Measurements from ENCODE around the gene CTNND2.

Gene CTNND2

DNA sequence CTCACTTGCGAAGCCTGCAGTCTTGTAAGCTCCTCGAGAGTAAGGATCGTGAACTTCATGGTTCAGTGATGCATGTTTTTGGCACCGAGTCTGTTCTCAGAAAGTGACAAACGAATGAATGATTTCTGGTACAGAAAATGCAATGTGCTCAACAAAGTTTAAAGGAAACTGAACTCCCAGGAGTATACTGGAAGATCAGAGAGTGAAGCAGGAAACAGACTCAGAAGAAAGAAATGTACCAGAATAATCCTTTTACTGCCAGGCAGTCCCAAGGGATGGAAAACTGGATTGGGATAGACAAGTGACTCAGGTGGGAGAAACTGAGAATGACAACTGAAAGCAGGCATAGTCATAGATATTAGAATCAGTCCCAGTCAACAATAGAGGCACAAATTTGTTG lies 420.6 kb downstream of the CTNND2 start:
- ChIA-PET POLR2A (no interaction called here), CTCF (no interaction called here)
- DNase-seq (ENCODE audit: extremely low spot score): no peak
- TF ChIP-seq LEF1 (IDR thresholded peaks at IDR 0.05; ENCODE audit: borderline replicate concordance) (no peak), ELF4 (IDR thresholded peaks at IDR 0.05) (no peak), FOXA1 (IDR thresholded peaks at IDR 0.05) (no peak), SUZ12 (IDR thresholded peaks at IDR 0.05) (no peak), TARDBP (IDR thresholded peaks at IDR 0.05) (no peak), ARNT (IDR thresholded peaks at IDR 0.05) (no peak), BHLHE40 (IDR thresholded peaks at IDR 0.05; ENCODE audit: borderline replicate concordance) (no peak), FOXM1 (IDR thresholded peaks at IDR 0.05; ENCODE audit: borderline replicate concordance) (no peak), CTBP1 (IDR thresholded peaks at IDR 0.05; ENCODE audit: borderline replicate concordance) (no peak), ZNF384 (IDR thresholded peaks at IDR 0.05) (no peak), L3MBTL2 (conservative IDR thresholded peaks at IDR 0.05) (no peak), FOXK2 (IDR thresholded peaks at IDR 0.05) (no peak), HDGF (IDR thresholded peaks at IDR 0.05; ENCODE audit: borderline replicate concordance) (no peak), NFRKB (IDR thresholded peaks at IDR 0.05) (no peak), SP1 (IDR thresholded peaks at IDR 0.05) (no peak)
- TF ChIP-seq, protein P1, sequence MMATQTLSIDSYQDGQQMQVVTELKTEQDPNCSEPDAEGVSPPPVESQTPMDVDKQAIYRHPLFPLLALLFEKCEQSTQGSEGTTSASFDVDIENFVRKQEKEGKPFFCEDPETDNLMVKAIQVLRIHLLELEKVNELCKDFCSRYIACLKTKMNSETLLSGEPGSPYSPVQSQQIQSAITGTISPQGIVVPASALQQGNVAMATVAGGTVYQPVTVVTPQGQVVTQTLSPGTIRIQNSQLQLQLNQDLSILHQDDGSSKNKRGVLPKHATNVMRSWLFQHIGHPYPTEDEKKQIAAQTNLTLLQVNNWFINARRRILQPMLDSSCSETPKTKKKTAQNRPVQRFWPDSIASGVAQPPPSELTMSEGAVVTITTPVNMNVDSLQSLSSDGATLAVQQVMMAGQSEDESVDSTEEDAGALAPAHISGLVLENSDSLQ (IDR thresholded peaks at IDR 0.05): no peak

GRCh38 chr5:11482011-11482410 lies 422.2 kb downstream of the CTNND2 start:
- TF ChIP-seq FOXM1 (IDR thresholded peaks at IDR 0.05; ENCODE audit: borderline replicate concordance): no peak
- no peak for TF ChIP-seq LEF1 (IDR thresholded peaks at IDR 0.05; ENCODE audit: borderline replicate concordance)
- no peak for TF ChIP-seq ELF4 (IDR thresholded peaks at IDR 0.05)
- TF ChIP-seq FOXK2 (IDR thresholded peaks at IDR 0.05): no peak
- TF ChIP-seq L3MBTL2 (conservative IDR thresholded peaks at IDR 0.05): no peak
- no peak for TF ChIP-seq NFRKB (IDR thresholded peaks at IDR 0.05)
- TF ChIP-seq ARNT (IDR thresholded peaks at IDR 0.05): no peak
- TF ChIP-seq SP1 (IDR thresholded peaks at IDR 0.05): no peak
- no peak for TF ChIP-seq SUZ12 (IDR thresholded peaks at IDR 0.05)
- TF ChIP-seq BHLHE40 (IDR thresholded peaks at IDR 0.05; ENCODE audit: borderline replicate concordance): no peak
- TF ChIP-seq, protein P1 (IDR thresholded peaks at IDR 0.05): no peak
- no peak for TF ChIP-seq HDGF (IDR thresholded peaks at IDR 0.05; ENCODE audit: borderline replicate concordance)
- TF ChIP-seq TARDBP (IDR thresholded peaks at IDR 0.05): no peak
- TF ChIP-seq CTBP1 (IDR thresholded peaks at IDR 0.05; ENCODE audit: borderline replicate concordance): no peak
- no peak for TF ChIP-seq ZNF384 (IDR thresholded peaks at IDR 0.05)
- TF ChIP-seq FOXA1 (IDR thresholded peaks at IDR 0.05): no peak
- no peak for DNase-seq (ENCODE audit: extremely low spot score)
- ChIA-PET POLR2A (no interaction called here), CTCF (no interaction called here)

- POLR2A ChIA-PET: no interaction called here
- DNase-seq (ENCODE audit: extremely low spot score): no peak
- CTCF ChIA-PET: no interaction called here
- TF ChIP-seq NFRKB (IDR thresholded peaks at IDR 0.05) (no peak), ZNF384 (IDR thresholded peaks at IDR 0.05) (no peak), ARNT (IDR thresholded peaks at IDR 0.05) (no peak), TARDBP (IDR thresholded peaks at IDR 0.05) (no peak), FOXM1 (IDR thresholded peaks at IDR 0.05; ENCODE audit: borderline replicate concordance) (no peak), FOXA1 (IDR thresholded peaks at IDR 0.05) (no peak), FOXK2 (IDR thresholded peaks at IDR 0.05) (no peak), SP1 (IDR thresholded peaks at IDR 0.05) (no peak), L3MBTL2 (conservative IDR thresholded peaks at IDR 0.05) (no peak), CTBP1 (IDR thresholded peaks at IDR 0.05; ENCODE audit: borderline replicate concordance) (no peak), SUZ12 (IDR thresholded peaks at IDR 0.05) (no peak), BHLHE40 (IDR thresholded peaks at IDR 0.05; ENCODE audit: borderline replicate concordance) (no peak), HDGF (IDR thresholded peaks at IDR 0.05; ENCODE audit: borderline replicate concordance) (no peak), LEF1 (IDR thresholded peaks at IDR 0.05; ENCODE audit: borderline replicate concordance) (no peak), ELF4 (IDR thresholded peaks at IDR 0.05) (no peak)
- TF ChIP-seq, protein P1 (IDR thresholded peaks at IDR 0.05): no peak
Observed at GRCh38 chr5:11477786-11478185, 426.5 kb downstream of the CTNND2 start.

- TF ChIP-seq FOXK2 (IDR thresholded peaks at IDR 0.05) (no peak), L3MBTL2 (conservative IDR thresholded peaks at IDR 0.05) (no peak), ZNF384 (IDR thresholded peaks at IDR 0.05) (no peak), TARDBP (IDR thresholded peaks at IDR 0.05) (no peak), CTBP1 (IDR thresholded peaks at IDR 0.05; ENCODE audit: borderline replicate concordance) (no peak), SUZ12 (IDR thresholded peaks at IDR 0.05) (no peak), BHLHE40 (IDR thresholded peaks at IDR 0.05; ENCODE audit: borderline replicate concordance) (no peak), SP1 (IDR thresholded peaks at IDR 0.05) (no peak), FOXA1 (IDR thresholded peaks at IDR 0.05) (no peak), ELF4 (IDR thresholded peaks at IDR 0.05) (no peak), ARNT (IDR thresholded peaks at IDR 0.05) (no peak), HDGF (IDR thresholded peaks at IDR 0.05; ENCODE audit: borderline replicate concordance) (no peak), LEF1 (IDR thresholded peaks at IDR 0.05; ENCODE audit: borderline replicate concordance) (no peak), NFRKB (IDR thresholded peaks at IDR 0.05) (no peak), FOXM1 (IDR thresholded peaks at IDR 0.05; ENCODE audit: borderline replicate concordance) (no peak)
- TF ChIP-seq, protein P1 (IDR thresholded peaks at IDR 0.05): no peak
- no peak for DNase-seq (ENCODE audit: extremely low spot score)
- ChIA-PET CTCF (no interaction called here), POLR2A (no interaction called here)
Observed at GRCh38 chr5:11476866-11477265, 427.4 kb downstream of the CTNND2 start.

DNA sequence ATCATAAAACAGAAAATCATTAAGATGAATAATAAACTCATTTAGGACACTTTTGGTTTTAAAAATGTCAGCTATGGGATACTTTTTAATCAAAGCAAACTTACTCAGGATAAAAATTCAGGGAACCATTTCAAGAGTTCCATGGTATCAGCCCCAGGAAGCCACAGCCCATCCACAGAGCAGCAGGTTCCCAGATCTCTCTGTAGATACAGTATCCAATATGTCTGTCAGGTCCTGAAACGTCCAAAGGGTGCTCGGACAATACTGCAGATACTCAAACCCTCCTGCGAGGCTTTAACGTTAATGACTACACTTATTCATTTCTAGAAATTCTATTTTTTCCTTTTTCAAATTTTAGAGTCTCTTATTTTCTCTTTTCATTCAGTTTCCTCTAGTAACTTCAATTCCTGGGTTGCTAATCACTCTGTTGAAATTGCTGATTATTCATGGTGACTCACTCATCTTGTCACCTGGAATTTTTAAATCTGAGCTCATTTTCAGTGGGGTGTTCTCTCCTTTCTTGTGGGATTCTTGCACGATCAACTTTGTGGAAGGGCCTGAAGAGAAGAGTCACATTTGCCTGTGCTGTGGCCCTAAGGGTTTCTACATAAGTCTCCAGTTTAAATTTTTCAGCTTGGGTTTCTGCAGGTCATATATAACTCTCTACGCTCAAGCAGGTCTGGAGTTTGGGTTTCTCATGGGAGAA lies 435.8 kb downstream of the CTNND2 start:
- ChIA-PET POLR2A (no interaction called here), CTCF (no interaction called here)
- TF ChIP-seq FOXA1 (IDR thresholded peaks at IDR 0.05): no peak
- no peak for TF ChIP-seq ZNF384 (IDR thresholded peaks at IDR 0.05)
- TF ChIP-seq BHLHE40 (IDR thresholded peaks at IDR 0.05; ENCODE audit: borderline replicate concordance): no peak
- no peak for TF ChIP-seq CTBP1 (IDR thresholded peaks at IDR 0.05; ENCODE audit: borderline replicate concordance)
- no peak for DNase-seq (ENCODE audit: extremely low spot score)

All from HEK293T (cell line).